Karpas-422 (cell line): ENCODE results near the gene ANKS1A. TPM values are rescaled to one million over a fixed set of nuclear protein-coding genes. Genes with fewer than 3 reads are reported as not detected.
A peak's percentile ranks its signal among the peaks of the same experiment; 100 is the strongest.

ENCODE experiments used
- DNase-seq: peaks from one replicate; pipeline ENCODE4 v3.0.0-alpha.2; 2015
- H2AFZ ChIP-seq: fragments of 200-600 bp; sonication (generic); 2 replicates; pipeline ENCODE4 v1.6.1; 2014; ENCODE audit warnings: antibody characterized with exemption, low read length, mixed read lengths
- H3K27ac ChIP-seq: fragments of 200-600 bp; sonication (generic); 2 replicates; pipeline ENCODE4 v1.5.1; 2014; ENCODE audit warnings: mild to moderate bottlenecking, low read length, moderate library complexity
- H3K27me3 ChIP-seq: fragments of 200-600 bp; sonication (generic); 2 replicates; pipeline ENCODE4 v1.6.1; 2014; ENCODE audit warnings: low read length, mixed read lengths
- H3K36me3 ChIP-seq: fragments of 200-600 bp; sonication (generic); 2 replicates; pipeline ENCODE4 v1.6.1; 2014; ENCODE audit warnings: low read length, mixed read lengths; ENCODE audit not compliant: insufficient read depth
- H3K4me1 ChIP-seq: fragments of 200-600 bp; sonication (generic); 2 replicates; pipeline ENCODE4 v1.6.1; 2014; ENCODE audit warnings: mild to moderate bottlenecking, low read length, mixed read lengths
- H3K4me2 ChIP-seq: fragments of 200-600 bp; sonication (generic); 2 replicates; pipeline ENCODE4 v1.6.1; 2014; ENCODE audit warnings: low read length, low read depth, mild to moderate bottlenecking; ENCODE audit not compliant: poor library complexity, severe bottlenecking
- H3K4me3 ChIP-seq: fragments of 200-600 bp; sonication (generic); 2 replicates; pipeline ENCODE4 v1.5.1; 2014; ENCODE audit warnings: mild to moderate bottlenecking, antibody characterized with exemption, low read length, mixed read lengths
- H3K79me2 ChIP-seq: fragments of 200-600 bp; sonication (generic); 2 replicates; pipeline ENCODE4 v1.6.1; 2014; ENCODE audit warnings: mild to moderate bottlenecking, low read length, mixed read lengths
- H3K9ac ChIP-seq: fragments of 200-600 bp; sonication (generic); 2 replicates; pipeline ENCODE4 v1.6.0; 2014; ENCODE audit warnings: low read length
- H3K9me2 ChIP-seq: fragments of 200-600 bp; sonication (generic), shearing (Covaris generic); replicated peaks from 2 replicates; pipeline ENCODE4 v1.6.0; 2014; ENCODE audit warnings: mild to moderate bottlenecking, low read length, moderate library complexity; ENCODE audit not compliant: insufficient read depth
- H3K9me3 ChIP-seq: fragments of 300-700, 200-600 bp; sonication (generic); 2 replicates; pipeline ENCODE4 v1.6.1; 2014; ENCODE audit warnings: low read length, mixed read lengths
- H4K20me1 ChIP-seq: fragments of 200-600 bp; sonication (generic); 2 replicates; pipeline ENCODE4 v1.6.1; 2014; ENCODE audit warnings: mild to moderate bottlenecking, antibody characterized with exemption, low read length, low read depth; ENCODE audit not compliant: insufficient read depth
- total RNA-seq: library from RNA; depleted of rRNA; stranded (reverse); fragments of >200 nt; shearing (Covaris generic); gene quantifications from 2 replicates; pipeline ENCODE4 v1.2.3, GENCODE V29; 2014; ENCODE audit warnings: low replicate concordance

ANKS1A gene
- total RNA-seq, 1 experiment from 2014 or later: 7.0 TPM

GRCh38 chr6:34860776-34861175 is 28.3 kb upstream of the ANKS1A start:
- Histone ChIP-seq H3K27ac (no peak overlapping the region), H3K4me1 (no peaks in the 10 kb centered on the region), H4K20me1 (no peaks in the 10 kb centered on the region), H3K79me2 (0 out of 2 replicates have a peak, but pooled peaks cover 3% of the 10 kb centered on the region), H3K9ac (no peak overlapping the region), H3K36me3 (peaks cover 14% of the 10 kb centered on the region; the same call in 1 of the 2 replicates), H2AFZ (no peak overlapping the region), H3K4me2 (no peak overlapping the region), H3K4me3 (no peak overlapping the region), H3K27me3 (no peaks in the 10 kb centered on the region), H3K9me2 (no peaks in the 10 kb centered on the region), H3K9me3 (no peaks in the 10 kb centered on the region)
- DNase-seq: no peak

GRCh38 chr6:34864007-34864406 is 25.0 kb upstream of the ANKS1A start:
- Histone ChIP-seq H2AFZ (no peak overlapping the region), H3K36me3 (no peaks in the 10 kb centered on the region; the same call in 1 of the 2 replicates), H3K4me2 (no peak overlapping the region)

GRCh38 chr6:34865107-34865506 is 23.9 kb upstream of the ANKS1A start:
- Histone ChIP-seq H3K79me2 (0 out of 2 replicates have a peak, but pooled peaks cover 3% of the 10 kb centered on the region), H3K4me1 (no peaks in the 10 kb centered on the region), H3K27ac (no peak overlapping the region), H3K9me3 (no peaks in the 10 kb centered on the region), H3K4me3 (no peak overlapping the region), H3K9ac (no peak overlapping the region), H3K27me3 (no peaks in the 10 kb centered on the region), H2AFZ (no peak overlapping the region), H4K20me1 (no peaks in the 10 kb centered on the region), H3K4me2 (no peak overlapping the region), H3K36me3 (no peaks in the 10 kb centered on the region; the same call in 1 of the 2 replicates), H3K9me2 (no peaks in the 10 kb centered on the region)
- no peak for DNase-seq

More at GRCh38 chr6:34864007-34864406, 25.0 kb upstream of the ANKS1A start:
- H3K27ac ChIP-seq: no peak overlapping the region
- H3K4me3 ChIP-seq: no peak overlapping the region
- H3K9me3 ChIP-seq: no peaks in the 10 kb centered on the region
- H3K9me2 ChIP-seq: no peaks in the 10 kb centered on the region
- no peak for DNase-seq
- no peak overlapping the region for H3K9ac ChIP-seq
- H3K4me1 ChIP-seq: no peaks in the 10 kb centered on the region
- H3K79me2 ChIP-seq: 0 out of 2 replicates have a peak, but pooled peaks cover 3% of the 10 kb centered on the region
- no peaks in the 10 kb centered on the region for H4K20me1 ChIP-seq
- no peaks in the 10 kb centered on the region for H3K27me3 ChIP-seq

- Histone ChIP-seq H3K79me2 (0 out of 2 replicates have a peak, but pooled peaks cover 3% of the 10 kb centered on the region), H3K9me2 (no peaks in the 10 kb centered on the region), H3K9ac (no peak overlapping the region), H3K27ac (no peak overlapping the region), H3K36me3 (peaks cover 3% of the 10 kb centered on the region; the same call in 1 of the 2 replicates), H2AFZ (no peak overlapping the region), H4K20me1 (no peaks in the 10 kb centered on the region), H3K4me3 (no peak overlapping the region), H3K9me3 (no peaks in the 10 kb centered on the region), H3K4me2 (no peak overlapping the region), H3K4me1 (no peaks in the 10 kb centered on the region), H3K27me3 (no peaks in the 10 kb centered on the region)
- no peak for DNase-seq
Measured at GRCh38 chr6:34866509-34866908, 22.5 kb upstream of the ANKS1A start.

GRCh38 chr6:34867484-34867883 is 21.6 kb upstream of the ANKS1A start:
- Histone ChIP-seq H2AFZ (no peak overlapping the region), H3K36me3 (peaks cover 5% of the 10 kb centered on the region; the same call in 1 of the 2 replicates), H4K20me1 (no peaks in the 10 kb centered on the region), H3K9me3 (no peaks in the 10 kb centered on the region), H3K9ac (no peak overlapping the region), H3K27ac (no peak overlapping the region), H3K4me3 (no peak overlapping the region), H3K4me2 (no peak overlapping the region), H3K4me1 (no peaks in the 10 kb centered on the region), H3K27me3 (no peaks in the 10 kb centered on the region), H3K79me2 (0 out of 2 replicates have a peak, but pooled peaks cover 3% of the 10 kb centered on the region), H3K9me2 (no peaks in the 10 kb centered on the region)
- peak; percentile 52 for DNase-seq

GRCh38 chr6:34871853-34872252 is 17.2 kb upstream of the ANKS1A start:
- Histone ChIP-seq H4K20me1 (no peaks in the 10 kb centered on the region), H3K27ac (no peak overlapping the region), H3K36me3 (peaks cover 23% of the 10 kb centered on the region; the same call in 1 of the 2 replicates), H3K9me3 (no peaks in the 10 kb centered on the region), H3K4me3 (no peak overlapping the region), H3K4me1 (no peaks in the 10 kb centered on the region), H3K79me2 (no peaks in the 10 kb centered on the region), H3K9ac (no peak overlapping the region), H3K9me2 (no peaks in the 10 kb centered on the region), H2AFZ (no peak overlapping the region), H3K4me2 (no peak overlapping the region), H3K27me3 (no peaks in the 10 kb centered on the region)
- DNase-seq: no peak

- Histone ChIP-seq H3K9me2 (no peaks in the 10 kb centered on the region), H3K36me3 (peaks cover 26% of the 10 kb centered on the region; the same call in 1 of the 2 replicates), H4K20me1 (no peaks in the 10 kb centered on the region), H3K9ac (no peak overlapping the region), H2AFZ (no peak overlapping the region), H3K4me2 (no peak overlapping the region), H3K27ac (no peak overlapping the region), H3K79me2 (no peaks in the 10 kb centered on the region), H3K4me1 (no peaks in the 10 kb centered on the region), H3K4me3 (no peak overlapping the region), H3K9me3 (no peaks in the 10 kb centered on the region), H3K27me3 (no peaks in the 10 kb centered on the region)
- no peak for DNase-seq
Measured at GRCh38 chr6:34872332-34872731, 16.7 kb upstream of the ANKS1A start.

- H3K36me3 ChIP-seq: peaks cover 44% of the 10 kb centered on the region; the same call in 1 of the 2 replicates
Measured at GRCh38 chr6:34875292-34876213, 13.5 kb upstream of the ANKS1A start.

More at GRCh38 chr6:34875292-34876213, 13.5 kb upstream of the ANKS1A start:
- H3K27me3 ChIP-seq: no peaks in the 10 kb centered on the region
- no peaks in the 10 kb centered on the region for H3K9me3 ChIP-seq
- no peaks in the 10 kb centered on the region for H3K4me1 ChIP-seq
- DNase-seq: no peak
- peaks cover 11% of the 10 kb centered on the region for H3K79me2 ChIP-seq
- no peak overlapping the region for H2AFZ ChIP-seq
- H3K4me3 ChIP-seq: no peak overlapping the region
- no peak overlapping the region for H3K9ac ChIP-seq
- no peak overlapping the region for H3K4me2 ChIP-seq
- H3K9me2 ChIP-seq: no peaks in the 10 kb centered on the region
- no peaks in the 10 kb centered on the region for H4K20me1 ChIP-seq
- no peak overlapping the region for H3K27ac ChIP-seq
